Mucosa of gallbladder (tissue), 1 donor: Measurements from ENCODE around the gene ERGIC2. TPM values are rescaled to one million over a fixed set of nuclear protein-coding genes. Genes with fewer than 3 reads are reported as not detected.
"Not testable (repeated sequence)": the region's sequence is repeated elsewhere in the genome, so short reads cannot be mapped to it uniquely, and the experiment has no call there.

Experiments used
- DNase-seq: peaks from one replicate; pipeline ENCODE4 v3.0.0-alpha.2; 2020; ENCODE audit warnings: low spot score
- total RNA-seq: library from RNA; stranded (reverse); gene quantifications from one replicate; pipeline ENCODE4 v1.2.1, GENCODE V29; 2021
- donor health status: DM: no; HTN: no; CAD: no.

The ERGIC2 gene
- total RNA-seq, 1 donor from 2014 or later = 74.6 TPM

DNA sequence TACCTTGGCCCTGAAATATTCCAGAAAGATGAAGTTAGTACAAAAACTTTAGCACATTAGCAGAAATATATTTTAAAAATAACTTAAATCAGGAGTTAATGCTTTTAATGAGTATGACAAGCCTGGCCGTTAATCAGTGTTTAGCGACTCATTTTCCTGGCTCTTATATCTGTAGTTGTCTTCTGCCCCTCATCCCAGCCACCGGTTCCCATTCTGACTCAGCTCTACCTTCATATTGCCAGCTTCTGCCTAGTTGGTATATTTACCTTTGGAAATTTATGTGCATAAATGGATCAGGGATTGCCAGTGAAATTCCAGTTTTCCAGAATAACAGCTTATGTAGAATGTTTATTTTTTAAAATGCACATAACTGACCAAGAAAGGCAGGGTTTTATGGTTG lies 79.9 kb downstream of the ERGIC2 start:
- no peak for DNase-seq

DNA sequence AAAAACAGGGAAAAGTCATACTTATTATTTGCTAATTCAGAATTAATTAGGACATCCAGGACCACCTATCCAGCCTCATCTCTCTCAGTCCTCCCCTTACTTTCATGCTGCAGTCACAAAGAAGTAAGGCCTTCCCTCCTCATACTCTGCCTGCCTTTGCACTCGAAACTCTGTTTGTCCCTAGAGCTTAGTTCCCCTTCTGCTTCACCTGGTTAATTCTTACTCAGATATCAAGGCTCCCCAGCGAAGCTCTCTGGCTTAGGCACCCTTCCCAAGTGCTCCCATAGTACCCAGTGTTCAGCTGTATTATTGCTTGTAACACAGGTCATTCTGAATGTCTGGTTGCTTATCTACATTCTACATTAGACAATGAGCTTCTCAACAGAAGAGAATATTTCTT lies 81.3 kb downstream of the ERGIC2 start:
- DNase-seq = no peak

DNA sequence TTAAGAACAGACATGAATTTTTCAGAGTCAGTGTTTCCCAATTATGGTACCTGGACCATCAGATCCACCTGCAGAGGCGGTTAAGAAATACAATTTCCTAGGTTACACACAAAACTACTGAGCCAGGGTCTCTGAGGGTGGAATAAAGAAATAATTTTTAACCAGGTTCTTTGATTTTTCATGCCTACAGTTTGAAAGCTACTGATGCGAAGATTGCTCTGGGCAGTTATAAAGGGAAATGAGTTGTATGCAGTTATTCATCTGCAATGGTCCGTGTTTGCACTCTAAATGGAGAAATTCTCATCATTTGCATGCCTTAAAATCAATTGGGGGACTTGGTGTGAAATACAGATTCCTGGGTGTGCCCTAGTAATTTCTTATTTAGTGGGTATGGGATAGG lies 89.7 kb downstream of the ERGIC2 start:
- DNase-seq = no peak

DNA sequence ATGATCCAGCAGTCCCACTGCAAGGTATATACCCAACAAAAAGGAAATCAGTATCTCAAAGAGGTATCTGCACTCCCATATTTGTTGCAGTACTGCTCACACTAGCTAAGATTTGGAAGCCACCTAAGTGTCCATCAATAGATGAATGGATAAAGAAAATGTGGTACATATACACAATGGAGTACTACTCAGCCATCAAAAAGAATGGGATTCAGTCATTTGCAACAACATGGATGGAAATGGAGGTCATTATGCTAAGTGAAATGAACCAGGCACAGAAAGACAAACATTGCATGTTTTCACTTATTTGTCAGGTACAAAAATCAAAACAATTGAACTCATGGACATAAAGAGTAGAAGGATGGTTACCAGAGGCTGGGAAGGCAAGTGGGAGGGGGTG lies 90.5 kb downstream of the ERGIC2 start:
- DNase-seq = not testable (repeated sequence)

DNA sequence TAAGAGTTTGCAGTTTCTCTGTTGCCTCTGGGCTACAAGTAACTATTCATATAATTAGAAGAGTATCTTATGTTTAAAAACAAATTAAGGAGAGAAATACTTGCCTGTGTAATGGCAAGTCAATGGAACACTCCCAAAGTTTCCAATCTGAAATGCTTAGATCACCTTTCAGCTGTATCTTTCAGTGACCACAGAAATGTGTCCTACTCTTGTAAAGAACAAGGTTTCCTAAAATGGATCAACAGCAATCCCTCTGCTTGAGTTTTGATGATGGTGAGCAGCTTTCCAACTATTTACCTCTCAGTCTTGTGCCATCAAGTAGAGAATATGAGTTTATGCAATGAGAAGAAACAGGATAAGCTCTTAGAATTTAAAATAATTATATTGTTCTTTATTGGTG lies 92.9 kb downstream of the ERGIC2 start:
- no peak for DNase-seq

DNA sequence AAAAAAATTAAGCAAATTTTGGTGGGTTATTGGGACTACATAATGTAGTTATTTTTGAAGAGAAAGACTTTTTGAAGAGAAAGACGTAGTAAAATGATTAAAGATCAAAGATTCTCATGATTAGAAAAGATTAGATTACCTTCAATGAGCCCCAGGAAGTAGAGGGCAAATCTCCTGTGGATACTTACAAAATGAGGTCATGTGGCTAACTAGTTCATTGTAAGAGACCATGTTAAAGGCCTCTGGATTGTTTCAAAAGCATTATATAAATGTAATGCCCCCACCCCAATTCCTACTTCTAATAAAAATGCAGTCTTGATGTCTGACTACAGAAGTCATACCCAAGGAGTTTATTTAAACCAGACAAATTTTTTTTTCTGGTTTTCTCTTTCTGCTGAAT lies 93.3 kb downstream of the ERGIC2 start:
- DNase-seq = no peak

Other genes starting within 250 kb of the ERGIC2 start
- gene FAR2, start 231.9 kb downstream of the ERGIC2 start, total RNA-seq = 7.3 TPM
- not detected for gene OVCH1, start 116.5 kb upstream of the ERGIC2 start, total RNA-seq